MM.1S (cell line): ENCODE data around the gene DAB2.

Source experiments
- CTCF ChIP-seq: fragments of 300-600 bp; sonication (generic); IDR thresholded peaks from 2 replicates; pipeline ENCODE4 v1.5.1; 2016; ENCODE audit warnings: antibody characterized with exemption, low read length, mixed read lengths
- EZH2 ChIP-seq: fragments of 300-600 bp; sonication (generic); optimal IDR thresholded peaks from 2 replicates; pipeline ENCODE3; 2017; ENCODE audit warnings: low read depth, mild to moderate bottlenecking, antibody characterized with exemption, low read length, mixed read lengths

DNA sequence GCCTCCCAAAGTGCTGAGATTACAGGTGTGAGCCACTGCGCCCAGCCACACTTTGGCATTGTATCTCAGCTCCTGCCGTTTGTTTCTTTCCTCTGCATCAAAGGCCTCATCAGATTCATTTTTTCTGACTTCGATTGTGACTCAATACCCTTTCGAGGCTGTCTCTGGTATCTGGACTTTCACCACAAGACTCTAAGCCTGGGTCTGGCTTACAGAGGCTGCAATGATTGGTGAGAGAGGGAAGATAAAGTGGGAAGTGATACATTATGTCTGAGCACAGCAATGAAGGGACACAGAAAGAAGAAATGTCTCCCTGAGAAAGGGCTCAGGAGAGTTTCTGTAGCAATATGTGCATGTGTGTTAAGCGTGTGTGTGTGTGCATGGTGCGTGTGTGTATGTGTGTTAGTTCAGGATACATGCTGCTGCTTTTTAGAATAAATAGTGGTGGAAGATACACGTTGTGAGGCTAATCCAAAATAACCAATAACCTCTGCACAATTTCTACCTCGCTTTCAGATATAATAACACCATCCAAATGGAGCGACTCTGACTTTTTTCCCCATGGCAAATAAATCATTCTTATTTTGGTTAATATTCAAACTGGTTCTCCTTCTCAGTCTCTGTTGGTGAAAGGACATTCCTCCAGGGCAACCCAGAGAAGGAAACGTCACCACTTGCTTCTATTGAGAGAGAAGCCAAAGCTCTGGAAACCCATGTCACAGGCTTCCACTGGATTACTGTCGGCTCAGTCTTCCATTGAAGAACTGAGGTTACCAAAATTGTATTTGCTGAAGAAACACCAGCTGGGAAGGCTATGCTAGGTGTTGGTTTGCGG lies 8.1 kb upstream of the DAB2 start:
- TF ChIP-seq CTCF (no peak), EZH2 (no peak)
